K562 (cell line): ENCODE measurements around the gene BANF2. TPM values are rescaled to one million over a fixed set of nuclear protein-coding genes. Genes with fewer than 3 reads are reported as not detected.

Experiments used
- ATAC-seq: fragments of 200-7000 bp; cut with Tn5 transposase; 3 replicates; pipeline ENCODE4 v1.9.1; 2020; ENCODE audit warnings: moderate library complexity
- BruUV-seq: library from RNA; stranded (reverse); fragments of 400-500 nt; replicated peaks from 2 replicates; lab custom pipeline; 2021; lab: Mats Ljungman, UMichigan
- CTCF ChIA-PET: fragments of 300-600 bp; formaldehyde crosslinking; extraction: SDS; loops from one replicate; lab custom pipeline; 2021; ENCODE audit warnings: low intra/inter-chr PET ratio; lab: Yijun Ruan, JAX
- POLR2A ChIA-PET: fragments of 300-600, 350-650 bp; sonication (Branson Sonifier 250); formaldehyde crosslinking; extraction: SDS; loops from one replicate; lab custom pipeline; 2021; ENCODE audit warnings: antibody characterized with exemption, inconsistent platforms; lab: Yijun Ruan, JAX
- DNase-seq, 4 experiments: peaks; one replicate each; pipeline versions ENCODE4 v3.0.0 to v3.0.0-alpha.2; 2011 to 2018; ENCODE audit warnings: low spot score in 3 of 4, mixed read lengths in 3 of 4; ENCODE audit errors: extremely low read depth in 1 of 4
- FAIRE-seq: peaks from 2 replicates; lab custom pipeline; 2011; peaks lifted over from hg19 to GRCh38; lab: Jason Lieb, UNC
- H2AFZ ChIP-seq: 2 replicates; pipeline ENCODE4 v1.6.0; 2011; ENCODE audit warnings: low read depth, low read length, control low read depth, inconsistent platforms
- H3K27ac ChIP-seq: fragments of 200-600 bp; 3 replicates; pipeline ENCODE4 v1.8.0; 2011; ENCODE audit warnings: low read depth, mild to moderate bottlenecking, control low read depth, inconsistent platforms, low read length, moderate library complexity, mixed read lengths; ENCODE audit errors: extremely low read depth
- H3K27me3 ChIP-seq, 2 experiments: fragments of 300-600 bp in 1 of 2; 2 replicates in 1 of 2; 3 replicates in 1 of 2; pipeline versions ENCODE4 v1.6.0 to v1.8.0; 2011; ENCODE audit warnings: inconsistent platforms in 2 of 2, low read length in 2 of 2, mild to moderate bottlenecking in 1 of 2, mixed read lengths in 1 of 2, moderate library complexity in 1 of 2; ENCODE audit not compliant: control insufficient read depth in 2 of 2, insufficient read depth in 2 of 2
- H3K36me3 ChIP-seq: fragments of 300-600 bp; 3 replicates; pipeline ENCODE4 v1.8.0; 2011; ENCODE audit warnings: mild to moderate bottlenecking, low read length, inconsistent platforms; ENCODE audit not compliant: control insufficient read depth, insufficient read depth
- H3K4me1 ChIP-seq, 2 experiments: fragments of 200-600 bp in 1 of 2; replicated peaks in 1 of 2; 2 replicates in 1 of 2; 3 replicates in 1 of 2; pipeline versions ENCODE4 v1.5.1 to v1.8.0; 2011; ENCODE audit warnings: inconsistent platforms in 2 of 2, low read length in 2 of 2, mild to moderate bottlenecking in 1 of 2, mixed read lengths in 1 of 2, moderate library complexity in 1 of 2; ENCODE audit not compliant: control insufficient read depth in 2 of 2, insufficient read depth in 2 of 2
- H3K4me2 ChIP-seq: 2 replicates; pipeline ENCODE4 v1.6.1; 2011; ENCODE audit warnings: low read length, control low read depth, inconsistent platforms, mixed read lengths; ENCODE audit not compliant: insufficient read depth
- H3K4me3 ChIP-seq: fragments of 200-600 bp; sonication (generic), shearing (Covaris generic); 2 replicates; pipeline ENCODE4 v1.5.1; 2016; ENCODE audit warnings: control low read depth, inconsistent platforms
- H3K79me2 ChIP-seq: fragments of 200-600 bp; 3 replicates; pipeline ENCODE4 v1.8.0; 2011; ENCODE audit warnings: low read length, inconsistent platforms; ENCODE audit not compliant: control insufficient read depth, insufficient read depth
- H3K9ac ChIP-seq, 2 experiments: 2 replicates each; pipeline versions ENCODE4 v1.6.0 to v1.6.1; 2011; ENCODE audit warnings: low read depth in 2 of 2, low read length in 2 of 2, control low read depth in 1 of 2, inconsistent platforms in 1 of 2, mild to moderate bottlenecking in 1 of 2, mixed read lengths in 1 of 2; ENCODE audit not compliant: insufficient read depth in 1 of 2
- H3K9me1 ChIP-seq: one replicate; pipeline ENCODE4 v1.6.0; 2011; ENCODE audit warnings: inconsistent platforms, mild to moderate bottlenecking, low read length, moderate library complexity; ENCODE audit not compliant: control insufficient read depth, insufficient read depth
- H3K9me3 ChIP-seq: replicated peaks from 2 replicates; pipeline ENCODE4 v1.5.1; 2011; ENCODE audit warnings: low read depth, low read length, inconsistent platforms; ENCODE audit not compliant: control insufficient read depth, insufficient read depth
- H4K20me1 ChIP-seq: replicated peaks from 2 replicates; pipeline ENCODE4 v1.6.1; 2011; ENCODE audit warnings: low read length, inconsistent platforms, mixed read lengths; ENCODE audit not compliant: control insufficient read depth, insufficient read depth
- BACH1 ChIP-seq: fragments of 200-800 bp; sonication (Bioruptor generic); IDR thresholded peaks from 2 replicates; pipeline ENCODE4 v1.6.1; 2016; ENCODE audit warnings: missing genetic modification characterization, missing compliant biosample characterization
- CHD2 ChIP-seq: IDR thresholded peaks from 2 replicates; pipeline ENCODE4 v1.6.1; 2011; ENCODE audit warnings: low read depth, low read length
- DNMT1 ChIP-seq: fragments of 450-650 bp; IDR thresholded peaks from 2 replicates; pipeline ENCODE4 v1.6.1; 2016; ENCODE audit warnings: antibody characterized with exemption, mild to moderate bottlenecking
- ESRRB ChIP-seq: fragments of 250-450 bp; sonication (Bioruptor Pico); IDR thresholded peaks from 2 replicates; pipeline ENCODE4 v1.5.0; 2020; ENCODE audit warnings: mild to moderate bottlenecking, moderate library complexity, borderline replicate concordance
- HCFC1 ChIP-seq: IDR thresholded peaks from 2 replicates; pipeline ENCODE4 v1.6.1; 2012; ENCODE audit warnings: low read depth, low read length, improper control_type of control experiment
- KLF1 ChIP-seq: fragments of 450-650 bp; IDR thresholded peaks from 2 replicates; pipeline ENCODE4 v1.6.1; 2016; ENCODE audit warnings: missing genetic modification characterization, missing compliant biosample characterization
- NBN ChIP-seq: fragments of 450-650 bp; IDR thresholded peaks from 2 replicates; pipeline ENCODE4 v1.6.1; 2016; ENCODE audit warnings: low read depth, mild to moderate bottlenecking
- PPARD ChIP-seq: fragments of 250-450 bp; sonication (Bioruptor Pico); IDR thresholded peaks from 2 replicates; pipeline ENCODE4 v1.8.0; 2022; ENCODE audit warnings: inconsistent platforms, mild to moderate bottlenecking, moderate library complexity
- RAD51 ChIP-seq: fragments of 450-650 bp; IDR thresholded peaks from 2 replicates; pipeline ENCODE4 v1.7.1; 2016; ENCODE audit warnings: low read depth, mild to moderate bottlenecking, borderline replicate concordance
- TEAD2 ChIP-seq: fragments of 450-650 bp; IDR thresholded peaks from 2 replicates; pipeline ENCODE4 v1.6.1; 2016; ENCODE audit warnings: missing genetic modification characterization, control low read depth, missing compliant biosample characterization
- ZNF134 ChIP-seq: fragments of 250-450 bp; sonication (Bioruptor Pico); conservative IDR thresholded peaks from 2 replicates; pipeline ENCODE4 v1.4.0; 2020
- ZNF212 ChIP-seq: fragments of 450-650 bp; formaldehyde crosslinking; IDR thresholded peaks from 2 replicates; pipeline ENCODE4 v1.4.0; 2020; ENCODE audit warnings: mild to moderate bottlenecking
- ZNF431 ChIP-seq: sonication (generic); formaldehyde crosslinking; IDR thresholded peaks from 2 replicates; pipeline ENCODE4 v1.8.0; 2022; ENCODE audit warnings: mild to moderate bottlenecking, missing genetic modification reagents
- ZNF764 ChIP-seq: fragments of 250-450 bp; sonication (Bioruptor Pico); IDR thresholded peaks from 2 replicates; pipeline ENCODE4 v1.4.0; 2020; ENCODE audit warnings: low read depth, mild to moderate bottlenecking, moderate library complexity
- WGBS: fragments of 100-300 bp; shearing (Covaris generic); methylation state at CpG from one replicate; pipeline ENCODE4 v1.1.6; 2016; ENCODE audit warnings: low coverage, mixed read lengths; ENCODE audit not compliant: insufficient coverage; ENCODE audit errors: missing lambda C conversion rate; 5-methylcytosine and 5-hydroxymethylcytosine counted together
- in situ Hi-C: fragments of 300-500 bp; cut with MboI; formaldehyde crosslinking; loops from 4 replicates; pipeline ENCODE4 v1.15.0; 2018; ENCODE audit warnings: inconsistent platforms, mixed read lengths
- intact Hi-C: fragments of 100-400 bp; cut with micrococcal nuclease; formaldehyde crosslinking; loops from 2 replicates; pipeline ENCODE4 v1.14.2; 2022
- polyA plus RNA-seq, 8 experiments: library from polyadenylated mRNA; depleted of rRNA in 4 of 8; stranded (reverse) in 5 of 8; unstranded in 3 of 8; fragments of >200 nt; fragmentation: Nextera tagmentation in 2 of 8; fragmentation: Illumina TruSeq in 1 of 8; extraction: Ambion mirVana in 2 of 8; extraction: Trizol in 1 of 8; gene quantifications; 2 replicates each; pipeline versions ENCODE4 v1.2.1 to v1.2.3, GENCODE V29; 2011 to 2014; ENCODE audit warnings: inconsistent platforms in 1 of 8, missing spikeins in 1 of 8
- total RNA-seq, 7 experiments: library from RNA; depleted of rRNA in 6 of 7; stranded (reverse); fragments of >200 nt in 6 of 7; fragmentation: Illumina TruSeq in 2 of 7; extraction: Trizol in 2 of 7; gene quantifications; 2 replicates each; pipeline versions ENCODE4 v1.2.1 to v1.2.3, GENCODE V29; 2011 to 2021; ENCODE audit warnings: low replicate concordance in 1 of 7
- TF ChIP-seq, protein P1 (sequence below): sonication (generic); formaldehyde crosslinking; IDR thresholded peaks from 2 replicates; pipeline ENCODE4 v1.8.0; 2022; ENCODE audit warnings: mild to moderate bottlenecking, missing genetic modification reagents, borderline replicate concordance
- TF ChIP-seq, protein P2 (sequence below), 2 experiments: fragments of 250-450 bp in 1 of 2; fragments of 450-650 bp in 1 of 2; sonication (Bioruptor Pico) in 1 of 2; IDR thresholded peaks; 2 replicates each; pipeline versions ENCODE4 v1.6.1 to v1.8.0; 2016 to 2021; ENCODE audit warnings: mild to moderate bottlenecking in 2 of 2, moderate library complexity in 2 of 2, missing compliant biosample characterization in 1 of 2, missing genetic modification characterization in 1 of 2
- TF ChIP-seq, protein P3 (sequence below): fragments of 250-450 bp; sonication (Bioruptor Pico); IDR thresholded peaks from 2 replicates; pipeline ENCODE4 v1.8.0; 2022; ENCODE audit warnings: inconsistent platforms
- TF ChIP-seq, protein P4 (sequence below): fragments of 450-650 bp; IDR thresholded peaks from 2 replicates; pipeline ENCODE4 v1.6.1; 2014; ENCODE audit warnings: low read depth, mild to moderate bottlenecking, moderate library complexity, borderline replicate concordance

Gene BANF2
- total and polyA plus RNA-seq, 9 of the 15 experiments (the other 6 are each of a cell fraction or from before 2014, with no cell fraction given) = not detected

DNA sequence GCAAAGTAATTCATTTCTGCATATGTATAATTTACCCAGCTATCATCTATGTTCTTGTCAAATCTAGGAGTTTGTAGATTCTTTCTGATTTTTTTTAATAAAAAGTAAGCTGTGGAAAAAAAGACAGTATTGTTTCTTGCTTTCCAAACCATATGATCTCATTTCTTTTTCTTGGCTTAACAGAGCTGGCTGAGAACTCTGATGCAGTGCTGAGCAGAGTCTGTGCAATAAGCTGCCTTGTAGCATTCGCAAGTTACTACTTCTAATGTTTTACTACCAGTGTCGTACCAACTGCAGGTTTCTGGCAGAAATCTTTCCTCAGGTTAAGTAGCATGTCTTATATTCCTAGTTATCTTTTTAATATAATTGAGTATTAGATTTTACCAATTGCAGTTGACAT, 33.3 kb upstream of the BANF2 start:
- peaks cover 32% of the 10 kb centered on the region for H3K79me2 ChIP-seq
- no peak overlapping the region for H3K9ac ChIP-seq
- no peak overlapping the region for H3K4me2 ChIP-seq
- H3K9me3 ChIP-seq = no peaks in the 10 kb centered on the region
- H3K36me3 ChIP-seq = 0 out of 3 replicates have a peak, but pooled peaks cover 2% of the 10 kb centered on the region
- FAIRE-seq = no peak
- BruUV-seq = no TSS peak
- intact Hi-C loops (no loop called here), in situ Hi-C loops (no loop called here)
- no peak overlapping the region for H2AFZ ChIP-seq
- no peaks in the 10 kb centered on the region for H3K27me3 ChIP-seq
- no peak overlapping the region for H3K4me3 ChIP-seq
- ATAC-seq = no peak
- H3K4me1 ChIP-seq = no peaks in the 10 kb centered on the region; a peak in 3 of 5 replicates
- DNase-seq = no peak
- 94% methylated on average over 2 of the region's 2 CpGs for WGBS
- H3K9me1 ChIP-seq = no peaks in the 10 kb centered on the region
- 0 out of 2 replicates have a peak, but pooled peaks cover 2% of the 10 kb centered on the region for H4K20me1 ChIP-seq
- ChIA-PET CTCF (no interaction called here), POLR2A (interaction anchor here (1.0 to 2.0 kb wide), 3 partner anchors 10 to 16 kb away, joined by 3 to 7 read pairs (median 4); partner anchors contain the start of gene RRBP1)
- H3K27ac ChIP-seq = no peak overlapping the region
- TF ChIP-seq ZNF431 (no peak), NBN (no peak), ZNF134 (no peak), CHD2 (no peak), ZNF212 (CRISPR knock-in tag) (no peak), ESRRB (CRISPR knock-in tag) (no peak), KLF1 (no peak), ZNF764 (CRISPR knock-in tag) (no peak), TEAD2 (tag) (no peak), DNMT1 (no peak), HCFC1 (no peak), RAD51 (no peak), BACH1 (tag) (no peak), PPARD (CRISPR knock-in tag) (no peak)
- TF ChIP-seq, protein P1, sequence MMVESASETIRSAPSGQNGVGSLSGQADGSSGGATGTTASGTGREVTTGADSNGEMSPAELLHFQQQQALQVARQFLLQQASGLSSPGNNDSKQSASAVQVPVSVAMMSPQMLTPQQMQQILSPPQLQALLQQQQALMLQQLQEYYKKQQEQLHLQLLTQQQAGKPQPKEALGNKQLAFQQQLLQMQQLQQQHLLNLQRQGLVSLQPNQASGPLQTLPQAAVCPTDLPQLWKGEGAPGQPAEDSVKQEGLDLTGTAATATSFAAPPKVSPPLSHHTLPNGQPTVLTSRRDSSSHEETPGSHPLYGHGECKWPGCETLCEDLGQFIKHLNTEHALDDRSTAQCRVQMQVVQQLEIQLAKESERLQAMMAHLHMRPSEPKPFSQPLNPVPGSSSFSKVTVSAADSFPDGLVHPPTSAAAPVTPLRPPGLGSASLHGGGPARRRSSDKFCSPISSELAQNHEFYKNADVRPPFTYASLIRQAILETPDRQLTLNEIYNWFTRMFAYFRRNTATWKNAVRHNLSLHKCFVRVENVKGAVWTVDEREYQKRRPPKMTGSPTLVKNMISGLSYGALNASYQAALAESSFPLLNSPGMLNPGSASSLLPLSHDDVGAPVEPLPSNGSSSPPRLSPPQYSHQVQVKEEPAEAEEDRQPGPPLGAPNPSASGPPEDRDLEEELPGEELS = no peak
- TF ChIP-seq, protein P2, sequence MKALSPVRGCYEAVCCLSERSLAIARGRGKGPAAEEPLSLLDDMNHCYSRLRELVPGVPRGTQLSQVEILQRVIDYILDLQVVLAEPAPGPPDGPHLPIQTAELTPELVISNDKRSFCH (CRISPR knock-in tag; IDR thresholded peaks at IDR 0.05) = no peak
- TF ChIP-seq, protein P2 (tag; IDR thresholded peaks at IDR 0.05) = no peak
- TF ChIP-seq, protein P3, sequence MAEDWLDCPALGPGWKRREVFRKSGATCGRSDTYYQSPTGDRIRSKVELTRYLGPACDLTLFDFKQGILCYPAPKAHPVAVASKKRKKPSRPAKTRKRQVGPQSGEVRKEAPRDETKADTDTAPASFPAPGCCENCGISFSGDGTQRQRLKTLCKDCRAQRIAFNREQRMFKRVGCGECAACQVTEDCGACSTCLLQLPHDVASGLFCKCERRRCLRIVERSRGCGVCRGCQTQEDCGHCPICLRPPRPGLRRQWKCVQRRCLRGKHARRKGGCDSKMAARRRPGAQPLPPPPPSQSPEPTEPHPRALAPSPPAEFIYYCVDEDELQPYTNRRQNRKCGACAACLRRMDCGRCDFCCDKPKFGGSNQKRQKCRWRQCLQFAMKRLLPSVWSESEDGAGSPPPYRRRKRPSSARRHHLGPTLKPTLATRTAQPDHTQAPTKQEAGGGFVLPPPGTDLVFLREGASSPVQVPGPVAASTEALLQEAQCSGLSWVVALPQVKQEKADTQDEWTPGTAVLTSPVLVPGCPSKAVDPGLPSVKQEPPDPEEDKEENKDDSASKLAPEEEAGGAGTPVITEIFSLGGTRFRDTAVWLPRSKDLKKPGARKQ (CRISPR knock-in tag) = no peak
- TF ChIP-seq, protein P4, sequence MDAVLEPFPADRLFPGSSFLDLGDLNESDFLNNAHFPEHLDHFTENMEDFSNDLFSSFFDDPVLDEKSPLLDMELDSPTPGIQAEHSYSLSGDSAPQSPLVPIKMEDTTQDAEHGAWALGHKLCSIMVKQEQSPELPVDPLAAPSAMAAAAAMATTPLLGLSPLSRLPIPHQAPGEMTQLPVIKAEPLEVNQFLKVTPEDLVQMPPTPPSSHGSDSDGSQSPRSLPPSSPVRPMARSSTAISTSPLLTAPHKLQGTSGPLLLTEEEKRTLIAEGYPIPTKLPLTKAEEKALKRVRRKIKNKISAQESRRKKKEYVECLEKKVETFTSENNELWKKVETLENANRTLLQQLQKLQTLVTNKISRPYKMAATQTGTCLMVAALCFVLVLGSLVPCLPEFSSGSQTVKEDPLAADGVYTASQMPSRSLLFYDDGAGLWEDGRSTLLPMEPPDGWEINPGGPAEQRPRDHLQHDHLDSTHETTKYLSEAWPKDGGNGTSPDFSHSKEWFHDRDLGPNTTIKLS = no peak
